ENCODE measurements around the gene CYP27B1. TPM values are rescaled to one million over a fixed set of nuclear protein-coding genes. Genes with fewer than 3 reads are reported as not detected.

CYP27B1 gene
- total RNA-seq, 1 experiment from 2014 or later, result 6.9 TPM

- Mint-ChIP-seq H3K27ac (ENCODE audit: unreplicated experiment) (no peak overlapping the region), H3K4me3 (ENCODE audit: unreplicated experiment) (peak overlapping the region; percentile 68), H3K36me3 (ENCODE audit: insufficient read depth, unreplicated experiment) (no peaks in the 10 kb centered on the region), H3K4me1 (ENCODE audit: low read depth, unreplicated experiment) (peaks cover 17% of the 10 kb centered on the region), H3K9me3 (ENCODE audit: unreplicated experiment) (no peaks in the 10 kb centered on the region), H3K27me3 (ENCODE audit: insufficient read depth, unreplicated experiment) (peaks cover 31% of the 10 kb centered on the region)
- no peaks in the 10 kb centered on the region for H3K9me3 ChIP-seq
- ChIA-PET POLR2A (no interaction called here), CTCF (interaction anchor here (0.6 to 3.8 kb wide), 6 partner anchors 8 to 494 kb away, joined by 3 to 32 read pairs (median 4); partner anchors contain the start of genes PIP4K2C and TSPAN31)
- BruUV-seq (replicated peaks), result no TSS peak
- peaks cover 12% of the 10 kb centered on the region for H3K4me1 ChIP-seq
- H3K27me3 ChIP-seq (replicated peaks; ENCODE audit: control insufficient read depth, insufficient read depth, low read length), result peaks cover 7% of the 10 kb centered on the region
- TF ChIP-seq CTCF (IDR thresholded peaks at IDR 0.05; ENCODE audit: insufficient read depth in 1 of 2, low read depth in 1 of 2, low read length in 1 of 2, severe bottlenecking in 1 of 2, unreplicated experiment in 1 of 2), result no peak
- no peaks in the 10 kb centered on the region for H3K36me3 ChIP-seq (ENCODE audit: control insufficient read depth, insufficient read depth, low read length)
- no peak overlapping the region; the same call in none of the 2 replicates for H3K4me3 ChIP-seq (ENCODE audit: low read depth, low read length)
- intact Hi-C loops (cut with micrococcal nuclease; ENCODE audit: unreplicated experiment), result loop anchor here (1.0 to 5.0 kb wide), 4 partner anchors 11 to 280 kb away; partner anchors contain the start of genes GLI1, INHBE and OS9
- no peak for DNase-seq
Measured at GRCh38 chr12:57736741-57737466, 30.0 kb downstream of the CYP27B1 start.

- no TSS peak for BruUV-seq (replicated peaks)
- no peaks in the 10 kb centered on the region for H3K36me3 ChIP-seq (ENCODE audit: control insufficient read depth, insufficient read depth, low read length)
- H3K4me1 ChIP-seq, result peaks cover 12% of the 10 kb centered on the region
- Mint-ChIP-seq H3K27ac (ENCODE audit: unreplicated experiment) (no peak overlapping the region), H3K9me3 (ENCODE audit: unreplicated experiment) (no peaks in the 10 kb centered on the region), H3K27me3 (ENCODE audit: insufficient read depth, unreplicated experiment) (peaks cover 36% of the 10 kb centered on the region), H3K4me3 (ENCODE audit: unreplicated experiment) (peak overlapping the region; percentile 68), H3K4me1 (ENCODE audit: low read depth, unreplicated experiment) (peaks cover 17% of the 10 kb centered on the region), H3K36me3 (ENCODE audit: insufficient read depth, unreplicated experiment) (no peaks in the 10 kb centered on the region)
- TF ChIP-seq CTCF (IDR thresholded peaks at IDR 0.05; ENCODE audit: insufficient read depth in 1 of 2, low read depth in 1 of 2, low read length in 1 of 2, severe bottlenecking in 1 of 2, unreplicated experiment in 1 of 2), result peak; percentile 12 to 57
- ChIA-PET POLR2A (interaction anchor here (0.7 kb wide), 1 partner anchor 8 kb away, joined by 5 read pairs; no protein-coding TSS in a partner anchor), CTCF (interaction anchor here (0.6 to 3.8 kb wide), 10 partner anchors 9 to 608 kb away, joined by 3 to 32 read pairs (median 4); partner anchors contain the start of genes B4GALNT1, GLI1, PIP4K2C and TSPAN31)
- intact Hi-C loops (cut with micrococcal nuclease; ENCODE audit: unreplicated experiment), result loop anchor here (1.0 to 5.0 kb wide), 4 partner anchors 10 to 279 kb away; partner anchors contain the start of genes GLI1, INHBE and OS9
- peak overlapping the region; percentile 25 for H3K4me3 ChIP-seq (ENCODE audit: low read depth, low read length)
- DNase-seq, result peak in 1 of 2 experiments; percentile 69
- H3K9me3 ChIP-seq, result no peaks in the 10 kb centered on the region
- peaks cover 7% of the 10 kb centered on the region for H3K27me3 ChIP-seq (replicated peaks; ENCODE audit: control insufficient read depth, insufficient read depth, low read length)
Measured at GRCh38 chr12:57735952-57736740, 30.7 kb downstream of the CYP27B1 start.
